Stimulated activated CD8-positive, alpha-beta memory T cell treated with anti-CD3 and anti-CD28 coated beads, Interleukin-12 subunit alpha, Interleukin-12 subunit beta, amount 100 ng/mL, for 24 hours (primary cell): Measurements from ENCODE around the gene KAT2A.
A peak's percentile ranks its signal among the peaks of the same experiment; 100 is the strongest.

Source experiments
- DNase-seq: peaks from one replicate; pipeline ENCODE4 v3.0.0-alpha.2; 2020; ENCODE audit errors: extremely low read depth

Gene KAT2A

DNA sequence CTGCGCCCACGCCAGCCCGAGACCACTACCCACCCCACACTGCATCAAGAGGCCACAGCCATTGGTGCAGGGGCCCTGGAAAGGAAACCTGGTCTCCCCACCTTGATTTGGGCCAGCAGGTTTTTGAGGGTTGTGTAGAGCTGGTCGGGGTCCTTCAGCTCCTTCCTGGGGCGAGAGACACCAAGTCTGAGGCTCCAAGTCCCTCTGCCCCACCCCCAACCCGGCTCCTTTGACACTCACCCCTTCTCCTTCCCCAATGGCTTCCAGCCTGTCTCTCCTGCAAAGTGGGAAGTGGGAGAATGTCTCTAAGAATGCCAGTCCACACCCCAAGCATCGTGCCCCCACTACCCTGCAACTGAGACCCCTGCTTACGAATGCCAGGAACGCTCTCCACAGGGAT lies 7.0 kb downstream of the KAT2A start:
- no peak for DNase-seq

DNA sequence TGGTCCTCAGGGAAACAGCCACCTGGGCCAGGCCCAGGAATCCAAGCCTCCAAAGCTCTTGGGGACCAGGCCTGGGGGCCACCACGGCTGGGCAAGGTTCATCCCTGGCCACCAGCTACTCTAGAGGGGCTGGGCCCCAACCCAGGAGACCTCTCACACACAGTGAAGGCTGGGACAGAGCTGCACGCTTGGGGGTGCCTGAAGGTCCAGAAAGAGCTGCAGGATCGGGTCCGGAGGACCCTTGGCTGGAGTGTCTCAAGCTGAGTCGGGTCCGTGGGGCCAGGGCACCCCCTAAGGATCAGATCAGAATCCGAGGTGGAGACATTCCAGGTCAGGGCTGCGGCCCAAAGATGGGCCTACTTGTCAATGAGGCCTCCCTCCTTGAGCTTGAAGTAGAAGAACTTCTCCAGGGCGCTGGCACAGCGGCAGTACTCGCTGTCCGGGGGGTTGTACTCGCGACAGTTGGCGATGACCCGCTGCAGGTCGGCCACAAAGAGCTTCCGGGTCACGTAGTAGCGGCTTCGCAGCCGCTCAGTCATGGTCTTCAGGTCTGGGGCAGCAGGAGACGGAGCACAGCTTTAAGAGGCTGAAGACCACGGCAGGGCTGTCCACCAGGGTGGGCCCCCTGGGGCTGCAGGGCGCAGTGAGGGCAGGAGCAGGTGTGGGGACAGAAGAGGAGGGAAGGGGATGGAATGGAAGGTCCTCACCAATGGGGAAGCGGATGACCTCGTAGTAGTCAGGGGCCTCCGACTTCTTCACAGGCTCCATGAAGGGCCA lies 7.7 kb downstream of the KAT2A start:
- no peak for DNase-seq

DNA sequence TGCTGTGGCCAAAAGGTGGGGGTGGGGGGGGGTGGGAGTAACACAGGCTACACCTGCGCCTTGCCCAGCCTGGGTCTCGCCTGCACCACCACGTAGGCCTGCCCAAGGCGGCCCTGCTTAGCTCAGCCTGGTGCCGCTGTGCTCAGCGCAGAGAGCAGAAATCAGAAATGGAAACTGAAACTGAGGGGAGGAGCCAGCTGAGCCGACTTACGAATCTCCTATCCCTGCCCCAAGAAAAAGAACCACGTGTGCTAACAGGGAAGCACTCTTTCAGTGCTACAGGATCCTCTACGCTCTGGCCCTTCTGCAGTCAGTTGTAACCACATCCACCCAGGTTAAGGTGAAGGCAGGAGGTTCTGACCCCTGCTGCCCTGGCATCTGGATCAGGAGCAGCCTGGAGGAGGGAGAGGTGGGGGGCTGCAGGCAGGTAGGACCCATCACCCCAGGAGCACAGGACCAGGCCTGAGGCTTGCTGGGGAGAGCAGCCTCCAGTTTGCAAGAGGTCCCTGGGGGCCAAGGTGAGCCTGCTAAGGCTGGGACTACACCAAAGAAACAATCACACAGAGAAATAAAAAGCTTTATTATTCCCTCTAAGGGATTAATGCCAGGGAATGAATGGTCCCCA lies 8.5 kb downstream of the KAT2A start, which contains the start of gene DHX58:
Gene DHX58 (minus strand): TSS at position 163 of the 625 bp plus-strand sequence. CDS start 822 bp downstream, outside the sequence.
- peak; percentile 42 for DNase-seq

DNA sequence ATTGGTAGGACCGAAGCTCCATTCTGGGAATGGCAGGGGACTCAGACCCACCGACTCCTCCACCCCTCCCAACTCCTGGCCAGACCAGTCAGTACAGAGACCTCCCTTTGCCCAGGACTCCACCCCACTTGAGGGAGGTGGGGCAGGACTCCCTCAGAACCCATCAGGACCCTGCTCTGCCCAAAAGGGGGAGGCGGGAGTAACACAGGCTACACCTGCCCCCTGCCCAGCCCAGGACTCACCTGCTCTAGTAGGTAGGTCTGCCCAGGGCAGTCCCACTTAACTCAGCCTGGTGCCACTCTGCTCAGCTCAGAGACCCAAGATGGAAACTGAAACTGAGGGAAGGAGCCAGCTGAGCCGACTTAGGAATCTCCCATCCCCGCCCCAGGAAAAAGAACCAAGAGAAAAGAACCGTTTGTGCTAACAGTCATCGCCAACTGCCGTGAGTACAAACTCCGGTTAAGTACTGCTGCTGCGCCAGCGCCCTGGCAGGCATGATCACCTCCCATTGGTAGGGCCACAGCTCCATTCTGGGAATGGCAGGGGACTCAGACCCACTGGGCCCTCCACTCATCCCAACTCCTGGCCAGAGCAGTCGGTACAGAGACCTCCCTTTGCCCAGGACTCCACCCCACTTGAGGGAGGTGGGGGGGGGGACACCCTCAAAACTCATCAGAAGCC lies 9.2 kb downstream of the KAT2A start:
- no peak for DNase-seq

DNA sequence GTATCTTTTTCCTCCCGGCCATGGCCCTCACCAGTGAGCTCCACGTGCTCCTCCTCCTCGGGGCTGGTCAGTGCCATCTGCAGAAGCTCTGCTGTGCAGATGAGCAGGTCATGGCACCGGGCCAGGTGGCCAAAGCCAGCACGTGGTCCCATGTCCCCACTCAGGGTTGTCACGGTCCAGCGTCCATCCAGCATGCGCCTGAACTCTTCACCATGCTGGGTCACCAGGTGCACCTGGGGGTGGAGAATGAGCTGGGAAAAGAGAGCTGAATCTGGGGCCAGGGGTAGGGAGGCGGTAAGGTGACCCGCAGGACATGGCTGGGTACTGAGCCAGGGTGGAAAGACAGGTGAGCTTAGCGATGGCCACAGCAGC lies 9.9 kb downstream of the KAT2A start:
- DNase-seq, result no peak

DNA sequence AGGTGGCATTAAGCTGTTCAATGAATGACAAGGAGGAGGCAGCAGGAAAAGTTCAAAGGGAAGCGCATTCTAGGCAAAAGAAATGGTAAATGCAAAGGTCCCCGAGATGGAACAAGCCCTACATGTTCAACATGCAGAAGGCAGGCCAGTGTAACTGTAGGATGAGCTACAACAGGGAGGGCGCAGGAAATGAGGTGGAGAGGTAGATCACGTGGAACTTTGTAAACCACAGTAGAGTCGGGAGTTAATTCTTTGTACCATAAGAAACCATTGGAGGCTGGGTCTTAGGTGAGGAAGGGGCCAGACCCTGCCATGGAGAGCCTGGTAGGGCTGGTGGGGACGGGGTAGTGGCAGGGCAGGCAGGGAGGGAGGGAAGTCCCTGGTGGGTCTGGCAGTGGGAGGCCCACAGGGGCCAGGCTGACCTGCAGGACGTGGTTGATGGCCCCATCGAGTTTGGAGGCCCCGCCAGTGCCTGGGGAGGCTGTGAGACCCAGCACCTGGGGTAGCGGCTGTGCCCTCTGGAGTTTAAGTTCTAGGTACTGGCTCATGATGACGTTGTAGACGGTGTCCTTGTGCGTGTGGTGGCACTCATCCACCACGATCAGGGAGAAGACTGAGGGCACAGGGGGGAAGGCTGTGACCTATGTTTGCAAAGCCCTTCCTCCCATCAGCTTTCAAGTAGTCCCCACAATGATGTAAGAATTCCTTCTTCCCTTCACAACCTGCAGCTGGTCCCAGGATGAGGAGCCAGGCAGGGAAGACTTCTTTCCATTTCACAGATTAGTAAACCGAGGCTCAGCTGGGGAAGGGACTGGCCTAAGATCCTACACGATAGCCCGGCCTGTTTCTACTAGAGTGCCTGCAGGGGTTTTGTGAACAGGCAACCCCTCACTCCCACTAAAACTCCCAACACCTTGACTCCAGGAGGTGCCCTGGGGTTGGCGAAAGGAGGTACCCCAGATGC lies 10.6 kb downstream of the KAT2A start:
- DNase-seq, result no peak

DNA sequence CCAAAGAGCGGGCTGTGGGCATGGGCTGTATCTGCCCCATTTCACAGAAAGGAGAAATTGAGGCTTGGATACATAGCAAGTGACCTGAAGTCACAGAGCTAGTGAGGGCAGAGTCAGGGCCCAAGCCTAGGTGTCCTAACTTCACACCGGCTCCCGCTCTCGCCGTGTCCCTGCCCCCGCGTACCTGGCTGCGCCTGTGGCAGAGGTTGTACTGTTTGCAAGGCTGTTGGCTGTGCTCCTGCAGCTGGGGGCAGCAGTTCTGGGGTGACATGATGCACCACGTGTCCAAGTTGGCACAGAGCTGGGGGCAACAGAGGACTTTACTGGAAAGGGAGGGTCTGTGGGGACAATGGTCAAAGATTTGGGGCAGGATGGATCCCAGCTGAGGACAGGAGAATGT lies 12.1 kb downstream of the KAT2A start:
- no peak for DNase-seq

DNA sequence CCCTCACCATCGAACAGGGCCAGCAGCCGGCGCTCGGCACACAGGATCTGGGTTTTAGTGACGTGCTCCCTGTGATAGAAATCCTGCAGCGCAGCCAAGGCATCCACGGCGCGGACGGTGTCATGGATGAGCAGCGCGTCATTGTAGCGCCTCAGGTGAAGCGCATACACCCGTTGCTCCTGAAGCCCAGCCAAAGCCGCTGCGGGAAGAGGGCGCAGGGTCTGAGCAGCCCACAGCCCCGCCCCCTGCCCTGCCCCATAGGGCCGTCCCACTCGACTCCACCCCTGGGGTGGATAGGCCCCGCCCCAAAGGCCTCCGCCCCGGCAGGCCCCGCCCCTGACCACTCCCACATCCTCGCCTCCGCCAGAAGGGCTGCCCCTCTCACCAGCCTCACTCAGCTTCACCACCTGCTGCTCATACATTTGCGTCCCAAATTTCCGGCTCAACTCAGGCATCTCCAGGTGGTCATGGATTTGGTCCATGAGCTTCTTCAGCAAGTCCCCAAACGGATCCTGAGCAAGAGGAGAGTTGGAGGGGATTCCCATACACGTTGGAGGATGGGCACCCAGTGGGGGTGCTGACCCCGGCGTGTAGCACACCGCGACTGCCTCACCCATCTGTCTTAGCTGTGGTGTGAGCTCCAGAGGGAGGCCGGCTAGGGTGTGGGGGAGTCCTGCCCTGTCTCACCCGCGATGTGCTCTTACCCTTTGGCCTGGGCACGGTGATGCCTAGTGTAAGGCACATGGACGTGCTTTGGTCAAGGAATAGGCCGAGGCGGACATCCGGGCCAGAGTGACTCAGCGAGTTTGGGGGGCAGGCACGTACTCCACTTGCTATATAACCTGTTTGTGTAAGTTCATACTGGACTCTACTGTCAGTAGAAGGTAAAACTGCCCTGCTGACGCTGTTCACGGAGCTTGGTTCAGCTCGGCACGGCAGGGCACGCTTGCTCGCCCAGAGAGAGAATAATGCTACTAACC lies 13.3 kb downstream of the KAT2A start:
- DNase-seq, result peak; percentile 74

DNA sequence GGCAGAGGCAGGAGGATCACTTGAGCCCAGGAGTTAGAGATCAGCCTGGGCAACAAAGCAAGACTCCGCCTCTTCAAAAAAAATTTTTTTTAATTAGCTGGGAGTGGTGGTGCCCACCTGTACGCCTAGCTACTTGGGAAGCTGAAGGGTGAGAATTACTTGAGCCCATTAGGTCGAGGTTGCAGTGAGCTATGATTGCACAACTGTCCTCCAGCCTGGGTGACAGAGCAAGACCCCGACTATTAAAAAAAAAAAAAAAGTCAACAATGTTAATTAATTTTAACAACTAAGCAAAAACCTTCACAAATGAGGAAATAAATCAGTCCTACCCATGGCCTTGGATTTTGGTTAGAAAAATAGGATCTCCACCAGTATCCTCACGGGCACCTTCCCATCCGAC lies 14.0 kb downstream of the KAT2A start:
- no peak for DNase-seq

DNA sequence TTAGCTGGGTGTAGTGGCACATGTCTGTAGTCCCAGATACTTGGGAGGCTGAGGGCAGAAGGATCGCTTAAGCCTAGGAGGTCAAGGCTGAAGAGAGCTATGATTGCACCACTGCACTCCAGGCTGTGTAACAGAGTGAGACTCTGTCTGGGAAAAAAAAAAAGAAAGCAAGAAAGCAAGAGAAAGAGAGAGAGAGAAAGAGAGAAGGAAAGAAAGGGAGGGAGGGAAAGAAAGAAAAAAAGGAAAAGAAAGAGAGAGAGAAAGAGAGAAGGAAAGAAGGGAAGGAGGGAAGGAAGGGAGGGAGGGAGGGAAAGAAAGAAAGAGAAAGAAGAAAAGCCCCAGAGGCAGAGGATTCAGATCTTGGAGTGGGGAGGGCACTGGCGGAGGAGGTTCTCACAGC lies 15.2 kb downstream of the KAT2A start:
- no peak for DNase-seq

DNA sequence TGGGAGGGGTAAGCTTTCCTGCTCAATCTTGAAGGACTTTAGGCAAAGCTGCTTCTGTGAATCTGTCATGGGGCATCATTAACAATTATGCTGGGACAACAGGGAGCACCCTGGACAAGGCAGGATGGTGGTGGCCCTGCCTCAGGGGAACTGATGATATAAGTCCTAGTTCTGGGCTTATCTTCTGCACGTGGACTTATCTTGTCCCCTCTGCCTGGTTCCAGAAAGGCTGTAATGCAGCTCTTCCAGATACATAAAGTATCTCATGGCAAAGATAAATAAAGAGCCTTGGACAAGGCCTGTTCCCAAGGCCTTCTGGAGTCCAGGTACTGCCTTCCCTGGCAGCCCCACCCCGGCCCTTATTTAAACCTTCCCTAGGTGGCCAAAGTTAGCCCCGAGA lies 16.9 kb downstream of the KAT2A start:
- DNase-seq, result no peak

DNA sequence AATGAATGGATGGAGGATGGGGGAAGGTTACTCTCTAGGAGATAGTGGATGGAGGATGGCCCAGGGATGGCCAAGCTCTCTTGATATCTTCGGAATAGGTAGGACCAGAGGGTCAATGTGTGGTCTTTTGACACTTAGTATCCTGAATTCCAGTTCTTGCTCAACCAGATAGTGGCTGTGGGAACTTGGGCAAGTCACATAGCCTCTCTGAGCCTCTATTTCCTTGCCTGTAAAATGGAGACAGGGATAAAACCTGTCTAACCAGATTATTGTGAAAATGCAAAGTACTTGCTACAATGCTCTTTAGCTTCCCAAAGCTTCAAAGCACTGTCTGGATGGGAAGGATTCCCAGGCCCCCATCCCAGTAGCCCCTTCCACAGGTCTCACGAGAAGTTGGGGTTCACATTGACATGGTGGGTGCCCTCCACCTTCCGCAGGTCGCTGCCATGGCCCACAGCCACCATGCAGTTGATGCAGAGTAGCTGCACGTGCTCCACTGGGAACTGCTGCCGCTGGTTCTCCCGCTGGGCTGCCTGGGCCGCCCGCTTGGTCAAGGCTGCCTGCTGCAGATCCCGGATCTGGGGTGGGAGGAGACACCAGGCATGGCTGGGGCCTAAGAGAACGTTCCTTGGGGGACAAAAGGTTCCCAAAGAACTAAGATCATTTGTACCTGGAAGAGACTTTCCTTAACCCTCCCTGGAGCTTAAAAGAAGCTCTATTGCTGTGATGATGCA lies 17.8 kb downstream of the KAT2A start:
- no peak for DNase-seq

DNA sequence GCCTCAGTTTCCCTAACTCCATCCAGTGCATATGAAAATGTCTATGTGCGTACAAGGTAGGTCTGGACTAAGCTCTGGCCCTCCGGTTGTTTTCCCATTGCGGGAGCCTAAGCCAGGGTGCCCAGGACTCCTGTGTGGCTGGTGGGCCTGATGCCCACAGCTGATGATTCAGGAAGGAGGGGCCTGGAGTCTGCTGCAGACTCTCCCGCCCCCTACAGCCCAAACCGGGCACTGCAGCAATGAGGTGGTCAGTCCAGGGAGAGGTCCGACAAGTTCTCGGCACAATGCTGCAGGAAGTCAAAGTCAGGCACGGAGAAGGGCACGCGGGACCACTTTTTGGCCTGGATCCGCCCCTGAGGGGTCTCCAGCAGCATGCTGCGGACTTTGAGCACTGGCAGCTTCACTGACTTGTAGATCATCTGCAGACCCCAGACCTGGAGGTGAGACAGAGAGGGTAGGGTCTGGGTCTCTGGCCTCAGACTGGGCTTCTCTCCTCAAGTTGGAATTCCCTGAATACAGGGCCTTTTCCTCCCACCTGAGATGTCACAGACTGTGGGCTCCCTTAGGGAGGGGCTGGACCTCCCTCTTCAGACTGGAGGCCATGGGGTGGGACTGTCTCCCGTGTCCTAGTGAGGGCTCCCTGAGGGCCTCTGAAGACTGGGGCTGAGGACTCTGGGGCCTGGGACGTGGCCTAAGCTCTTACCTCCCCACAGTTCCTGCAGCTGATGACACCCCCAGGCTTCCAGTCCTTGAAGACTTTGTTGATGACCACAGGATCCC lies 19.5 kb downstream of the KAT2A start:
- DNase-seq, result no peak

DNA sequence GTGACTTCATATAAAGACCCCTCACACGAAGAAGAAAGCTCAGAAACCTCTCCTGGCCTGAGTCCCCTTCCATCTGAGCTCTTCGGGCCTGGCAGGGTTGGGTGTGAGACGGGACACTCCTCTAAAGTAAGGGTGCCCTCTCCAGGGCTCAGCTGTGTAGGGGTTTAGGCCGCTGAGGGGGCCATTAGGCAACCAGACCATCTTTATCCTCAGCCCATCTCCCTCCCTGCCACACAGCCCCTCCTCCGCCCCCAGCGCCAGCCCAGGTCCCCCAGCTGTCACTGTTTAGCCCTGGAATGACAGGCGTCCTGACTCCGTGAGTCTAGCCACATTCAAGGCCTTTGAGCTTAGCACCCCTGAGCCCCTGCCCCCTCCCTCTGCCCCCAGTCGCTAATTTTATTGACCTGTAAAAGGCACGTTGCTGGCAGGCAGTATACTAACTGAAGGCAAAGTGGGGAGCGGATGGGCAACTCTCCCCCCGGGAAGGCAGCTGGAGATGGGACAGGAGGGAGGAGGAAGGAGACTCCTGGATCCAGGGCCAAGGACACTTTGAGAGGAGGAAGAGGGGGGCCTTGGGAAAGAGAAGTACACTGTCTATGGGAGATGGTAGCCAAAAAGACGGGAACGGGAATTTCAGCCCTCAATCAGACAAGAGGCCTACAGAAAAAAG lies 22.3 kb downstream of the KAT2A start:
- DNase-seq, result no peak

DNA sequence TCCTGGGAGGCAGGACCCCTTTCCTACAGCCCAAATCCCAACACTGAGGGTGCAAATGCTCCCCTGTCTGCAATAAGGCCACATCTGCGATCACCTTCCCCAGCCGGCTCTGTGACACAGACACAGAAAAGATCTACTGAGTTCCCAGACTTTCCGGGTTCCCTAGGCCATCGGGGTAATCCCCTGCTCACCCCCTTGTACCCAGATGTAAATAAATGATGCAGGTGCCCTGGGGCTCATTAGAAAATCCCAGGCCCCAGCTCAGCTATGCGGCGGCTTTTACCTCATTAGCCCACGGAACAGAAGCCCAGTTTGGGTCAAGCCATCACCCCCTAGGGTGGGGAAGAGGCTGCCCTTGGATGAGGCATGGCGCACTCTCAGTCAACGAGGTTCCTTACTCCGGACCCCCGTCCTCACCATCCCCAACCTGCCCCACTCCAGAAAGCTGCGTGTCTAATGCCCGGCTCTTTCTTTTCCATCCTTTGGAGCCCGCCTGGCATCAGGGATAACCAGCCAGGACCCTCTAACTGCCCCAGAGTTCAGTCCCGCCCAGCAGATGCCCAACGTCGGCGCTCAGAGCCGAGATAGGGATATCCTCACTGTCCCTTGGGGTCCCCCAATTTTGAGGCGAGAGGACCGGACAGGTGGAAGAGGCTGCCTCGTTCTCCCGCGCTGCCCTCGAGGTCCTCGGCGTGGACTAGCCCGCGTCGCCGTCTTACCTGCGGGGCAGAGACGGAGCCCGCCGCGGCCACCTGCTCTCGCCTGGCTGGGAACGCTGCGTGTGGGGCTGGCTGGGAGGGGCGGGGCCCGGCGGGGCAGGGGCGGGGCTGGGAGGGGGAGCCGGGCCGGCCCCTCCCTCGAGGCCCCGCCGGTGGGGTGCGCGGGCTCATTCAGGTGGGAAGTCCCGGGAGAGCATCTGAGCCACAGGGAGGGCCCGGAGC lies 23.2 kb downstream of the KAT2A start, which contains the start of gene ZNF385C:
Gene ZNF385C (minus strand): TSS at position 783 of the 941 bp plus-strand sequence. CDS start 35,417 bp downstream, outside the sequence.
- DNase-seq, result no peak

DNA sequence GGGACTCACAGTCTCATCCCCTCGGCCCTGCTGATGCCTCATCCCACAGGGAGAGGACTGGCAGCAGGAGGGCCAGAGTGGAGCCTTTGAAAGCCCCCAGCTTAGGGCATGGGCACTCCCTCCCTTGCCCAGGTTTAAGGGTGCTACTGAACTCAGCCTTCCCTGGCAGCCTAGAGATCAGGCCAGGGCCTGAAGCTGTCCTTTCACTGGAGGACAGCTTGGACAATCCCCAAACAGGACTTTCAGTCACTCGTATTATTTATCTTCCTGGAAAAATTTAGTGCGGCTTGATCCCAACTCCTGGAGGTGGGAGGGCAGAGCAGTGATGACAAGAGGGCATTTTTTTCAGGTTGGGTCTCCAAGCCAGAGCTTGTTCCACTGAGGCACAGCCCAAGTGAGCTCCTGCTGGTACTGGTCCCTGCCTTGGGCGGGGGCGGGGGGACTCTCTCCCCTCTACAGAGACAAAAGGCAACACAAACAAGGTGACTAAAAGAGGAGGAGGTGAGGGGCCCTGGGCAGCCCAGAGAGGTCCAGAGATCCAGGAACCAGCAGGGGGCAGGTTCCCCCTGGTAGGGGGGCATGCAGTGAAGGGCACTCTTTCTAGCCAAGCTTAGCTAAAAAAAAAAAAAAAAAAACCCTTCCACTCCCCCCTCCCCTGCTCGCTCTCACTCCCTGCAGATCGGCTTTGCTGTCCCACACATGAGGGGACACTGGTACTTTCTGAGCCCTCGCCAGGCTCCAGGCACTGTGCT lies 24.6 kb downstream of the KAT2A start:
- no peak for DNase-seq
